ENCODE data around the gene TTC28.

TTC28 gene

GRCh38 chr22:28344918-28345703, 334.5 kb downstream of the TTC28 start:
- no peak for DNase-seq
- no peaks in the 10 kb centered on the region for H3K36me3 Mint-ChIP-seq
- H3K4me1 Mint-ChIP-seq: peaks cover 3% of the 10 kb centered on the region
- no peak overlapping the region for H3K4me3 Mint-ChIP-seq
- no peak overlapping the region for H3K27ac Mint-ChIP-seq
- H3K27me3 Mint-ChIP-seq: peaks cover 9% of the 10 kb centered on the region
- CTCF ChIA-PET: no interaction called here
- H3K9me3 Mint-ChIP-seq: peaks cover under 1% of the 10 kb centered on the region

GRCh38 chr22:28341001-28341400, 338.6 kb downstream of the TTC28 start:
- H3K9me3 Mint-ChIP-seq: peaks cover 8% of the 10 kb centered on the region
- CTCF ChIA-PET: no interaction called here
- no peak overlapping the region for H3K4me3 Mint-ChIP-seq
- no peak overlapping the region for H3K27ac Mint-ChIP-seq
- H3K36me3 Mint-ChIP-seq: peaks cover 2% of the 10 kb centered on the region
- DNase-seq: no peak
- peaks cover 25% of the 10 kb centered on the region for H3K27me3 Mint-ChIP-seq
- no peaks in the 10 kb centered on the region for H3K4me1 Mint-ChIP-seq

GRCh38 chr22:28333088-28333487, 346.6 kb downstream of the TTC28 start:
- CTCF ChIA-PET: no interaction called here
- Mint-ChIP-seq H3K9me3 (peaks cover 5% of the 10 kb centered on the region), H3K36me3 (no peaks in the 10 kb centered on the region), H3K4me3 (no peak overlapping the region), H3K27ac (no peak overlapping the region), H3K27me3 (peaks cover under 1% of the 10 kb centered on the region), H3K4me1 (peaks cover 14% of the 10 kb centered on the region)
- DNase-seq: no peak

GRCh38 chr22:28332410-28332809, 347.2 kb downstream of the TTC28 start:
- Mint-ChIP-seq H3K27ac (no peak overlapping the region), H3K9me3 (peaks cover 5% of the 10 kb centered on the region), H3K36me3 (no peaks in the 10 kb centered on the region), H3K27me3 (no peaks in the 10 kb centered on the region), H3K4me3 (no peak overlapping the region), H3K4me1 (peaks cover 14% of the 10 kb centered on the region)
- CTCF ChIA-PET: no interaction called here
- no peak for DNase-seq

GRCh38 chr22:28331695-28332094, 347.9 kb downstream of the TTC28 start:
- peaks cover 14% of the 10 kb centered on the region for H3K4me1 Mint-ChIP-seq
- no peaks in the 10 kb centered on the region for H3K27me3 Mint-ChIP-seq
- CTCF ChIA-PET: no interaction called here
- H3K36me3 Mint-ChIP-seq: no peaks in the 10 kb centered on the region
- H3K27ac Mint-ChIP-seq: no peak overlapping the region
- DNase-seq: no peak
- no peak overlapping the region for H3K4me3 Mint-ChIP-seq
- H3K9me3 Mint-ChIP-seq: peaks cover 4% of the 10 kb centered on the region

GRCh38 chr22:28329186-28330073, 350.2 kb downstream of the TTC28 start:
- no peaks in the 10 kb centered on the region for H3K27me3 Mint-ChIP-seq
- H3K9me3 Mint-ChIP-seq: peaks cover 1% of the 10 kb centered on the region
- CTCF ChIA-PET: no interaction called here
- no peak for DNase-seq
- H3K36me3 Mint-ChIP-seq: peaks cover 1% of the 10 kb centered on the region
- H3K4me1 Mint-ChIP-seq: peaks cover 14% of the 10 kb centered on the region
- no peak overlapping the region for H3K27ac Mint-ChIP-seq
- no peak overlapping the region for H3K4me3 Mint-ChIP-seq

GRCh38 chr22:28328756-28329155, 350.9 kb downstream of the TTC28 start:
- no peak overlapping the region for H3K4me3 Mint-ChIP-seq
- H3K36me3 Mint-ChIP-seq: peaks cover 1% of the 10 kb centered on the region
- DNase-seq: no peak
- H3K27me3 Mint-ChIP-seq: no peaks in the 10 kb centered on the region
- no peak overlapping the region for H3K27ac Mint-ChIP-seq
- CTCF ChIA-PET: no interaction called here
- H3K9me3 Mint-ChIP-seq: no peaks in the 10 kb centered on the region
- H3K4me1 Mint-ChIP-seq: peaks cover 14% of the 10 kb centered on the region

GRCh38 chr22:28316014-28316413, 363.6 kb downstream of the TTC28 start:
- CTCF ChIA-PET: no interaction called here
- H3K4me3 Mint-ChIP-seq: no peak overlapping the region
- no peak for DNase-seq
- H3K27me3 Mint-ChIP-seq: no peaks in the 10 kb centered on the region
- no peak overlapping the region for H3K27ac Mint-ChIP-seq
- H3K36me3 Mint-ChIP-seq: no peaks in the 10 kb centered on the region
- no peaks in the 10 kb centered on the region for H3K4me1 Mint-ChIP-seq
- H3K9me3 Mint-ChIP-seq: no peaks in the 10 kb centered on the region

GRCh38 chr22:28314959-28315358, 364.7 kb downstream of the TTC28 start:
- H3K4me3 Mint-ChIP-seq: no peak overlapping the region
- no peak for DNase-seq
- no peaks in the 10 kb centered on the region for H3K36me3 Mint-ChIP-seq
- no peaks in the 10 kb centered on the region for H3K4me1 Mint-ChIP-seq
- H3K9me3 Mint-ChIP-seq: no peaks in the 10 kb centered on the region
- no peak overlapping the region for H3K27ac Mint-ChIP-seq
- CTCF ChIA-PET: no interaction called here
- H3K27me3 Mint-ChIP-seq: no peaks in the 10 kb centered on the region

- H3K36me3 Mint-ChIP-seq: no peaks in the 10 kb centered on the region
- H3K4me3 Mint-ChIP-seq: no peak overlapping the region
- H3K27ac Mint-ChIP-seq: no peak overlapping the region
- H3K27me3 Mint-ChIP-seq: no peaks in the 10 kb centered on the region
- no peaks in the 10 kb centered on the region for H3K9me3 Mint-ChIP-seq
- H3K4me1 Mint-ChIP-seq: no peaks in the 10 kb centered on the region
- no peak for DNase-seq
- CTCF ChIA-PET: no interaction called here
Observed at GRCh38 chr22:28310299-28310698, 369.3 kb downstream of the TTC28 start.

GRCh38 chr22:28299753-28300152, 379.9 kb downstream of the TTC28 start:
- CTCF ChIA-PET: interaction anchor here (1.1 kb wide), 1 partner anchor 280 kb away, joined by 3 read pairs; no protein-coding TSS in a partner anchor
- no peaks in the 10 kb centered on the region for H3K36me3 Mint-ChIP-seq
- no peak for DNase-seq
- H3K27me3 Mint-ChIP-seq: no peaks in the 10 kb centered on the region
- no peak overlapping the region for H3K27ac Mint-ChIP-seq
- H3K4me1 Mint-ChIP-seq: peaks cover 21% of the 10 kb centered on the region
- H3K4me3 Mint-ChIP-seq: no peak overlapping the region
- no peaks in the 10 kb centered on the region for H3K9me3 Mint-ChIP-seq

- CTCF ChIA-PET: interaction anchor here (0.6 to 1.1 kb wide), 2 partner anchors 60 to 279 kb away, joined by 3 read pairs; no protein-coding TSS in a partner anchor
- H3K4me3 Mint-ChIP-seq: no peak overlapping the region
Observed at GRCh38 chr22:28299309-28299708, 380.3 kb downstream of the TTC28 start.

GRCh38 chr22:28297504-28297903, 382.1 kb downstream of the TTC28 start:
- H3K9me3 Mint-ChIP-seq: no peaks in the 10 kb centered on the region
- H3K27ac Mint-ChIP-seq: no peak overlapping the region
- no peaks in the 10 kb centered on the region for H3K36me3 Mint-ChIP-seq
- DNase-seq: peak; percentile 20
- H3K27me3 Mint-ChIP-seq: no peaks in the 10 kb centered on the region
- CTCF ChIA-PET: no interaction called here
- peaks cover 21% of the 10 kb centered on the region for H3K4me1 Mint-ChIP-seq
- no peak overlapping the region for H3K4me3 Mint-ChIP-seq

More at GRCh38 chr22:28299309-28299708, 380.3 kb downstream of the TTC28 start:
- peaks cover 21% of the 10 kb centered on the region for H3K4me1 Mint-ChIP-seq
- no peak for DNase-seq
- H3K27ac Mint-ChIP-seq: no peak overlapping the region
- no peaks in the 10 kb centered on the region for H3K9me3 Mint-ChIP-seq
- H3K36me3 Mint-ChIP-seq: no peaks in the 10 kb centered on the region
- no peaks in the 10 kb centered on the region for H3K27me3 Mint-ChIP-seq

- CTCF ChIA-PET: interaction anchor here (0.6 kb wide), 1 partner anchor 76 kb away, joined by 4 read pairs; no protein-coding TSS in a partner anchor
- Mint-ChIP-seq H3K4me3 (no peak overlapping the region), H3K27ac (no peak overlapping the region)
Observed at GRCh38 chr22:28296452-28296851, 383.2 kb downstream of the TTC28 start.

More at GRCh38 chr22:28296452-28296851, 383.2 kb downstream of the TTC28 start:
- Mint-ChIP-seq H3K36me3 (no peaks in the 10 kb centered on the region), H3K4me1 (peaks cover 21% of the 10 kb centered on the region), H3K27me3 (no peaks in the 10 kb centered on the region), H3K9me3 (no peaks in the 10 kb centered on the region)
- DNase-seq: no peak
